ENCODE measurements around the gene GPBP1. TPM values are rescaled to one million over a fixed set of nuclear protein-coding genes. Genes with fewer than 3 reads are reported as not detected.

Gene GPBP1
- total and polyA plus RNA-seq, 9 of the 15 experiments (the other 6 are each of a cell fraction or from before 2014, with no cell fraction given) = 31.0 to 109 (median 68.4) TPM

- no peak for TF ChIP-seq GMEB1 (CRISPR knock-in tag; IDR thresholded peaks at IDR 0.05)
- TF ChIP-seq NCOA6 (IDR thresholded peaks at IDR 0.05) = no peak
- TF ChIP-seq ZNF77 (CRISPR knock-in tag; IDR thresholded peaks at IDR 0.05) = no peak
- no peak for TF ChIP-seq HDGF (IDR thresholded peaks at IDR 0.05)
- TF ChIP-seq MLLT1 (IDR thresholded peaks at IDR 0.05) = peak in 1 of 2 experiments; percentile 19; a peak in 1 of 4 replicates
- TF ChIP-seq PREB (CRISPR knock-in tag; IDR thresholded peaks at IDR 0.05) = no peak
- TF ChIP-seq ELK1 (CRISPR knock-in tag; IDR thresholded peaks at IDR 0.05) = no peak
- TF ChIP-seq ZNF280B (CRISPR knock-in tag; IDR thresholded peaks at IDR 0.05) = no peak
- TF ChIP-seq DIDO1 (tag; IDR thresholded peaks at IDR 0.05; ENCODE audit: low read depth) = no peak
- peak; percentile 12; the same call in 1 of the 2 replicates for TF ChIP-seq VEZF1 (CRISPR knock-in tag; IDR thresholded peaks at IDR 0.05)
- TF ChIP-seq ZKSCAN3 (CRISPR knock-in tag; IDR thresholded peaks at IDR 0.05) = no peak
These were observed 1.9 kb downstream of the GPBP1 start (continued) for GRCh38 chr5:57175551-57176309.
